ENCODE measurements around the gene NECTIN1.

NECTIN1 gene

GRCh38 chr11:119624102-119624615 is 104.8 kb downstream of the NECTIN1 start:
- Histone ChIP-seq H3K27ac (ENCODE audit: low read depth in 2 of 2, low read length in 2 of 2) (no peak overlapping the region), H3K4me1 (ENCODE audit: control insufficient read depth in 2 of 2, insufficient read depth in 2 of 2, low read length in 2 of 2) (no peaks in the 10 kb centered on the region), H3K9ac (ENCODE audit: low read depth in 1 of 2, low read length in 2 of 2) (no peak overlapping the region), H3K9me3 (ENCODE audit: control insufficient read depth in 2 of 2, low read length in 2 of 2) (no peaks in the 10 kb centered on the region), H3K36me3 (ENCODE audit: control insufficient read depth in 2 of 2, insufficient read depth in 2 of 2, low read length in 2 of 2) (no peaks in the 10 kb centered on the region), H3K4me3 (ENCODE audit: low read length in 2 of 2) (no peak overlapping the region), H3K27me3 (ENCODE audit: control insufficient read depth in 2 of 2, insufficient read depth in 2 of 2, low read length in 2 of 2) (peaks cover 2 to 4% of the 10 kb centered on the region in 2 donors)

GRCh38 chr11:119623682-119624081 is 105.3 kb downstream of the NECTIN1 start:
- Histone ChIP-seq H3K4me1 (ENCODE audit: control insufficient read depth in 2 of 2, insufficient read depth in 2 of 2, low read length in 2 of 2) (no peaks in the 10 kb centered on the region), H3K9me3 (ENCODE audit: control insufficient read depth in 2 of 2, low read length in 2 of 2) (no peaks in the 10 kb centered on the region), H3K36me3 (ENCODE audit: control insufficient read depth in 2 of 2, insufficient read depth in 2 of 2, low read length in 2 of 2) (no peaks in the 10 kb centered on the region), H3K9ac (ENCODE audit: low read depth in 1 of 2, low read length in 2 of 2) (no peak overlapping the region), H3K27ac (ENCODE audit: low read depth in 2 of 2, low read length in 2 of 2) (no peak overlapping the region), H3K27me3 (ENCODE audit: control insufficient read depth in 2 of 2, insufficient read depth in 2 of 2, low read length in 2 of 2) (peaks cover 2 to 4% of the 10 kb centered on the region in 2 donors), H3K4me3 (ENCODE audit: low read length in 2 of 2) (no peak overlapping the region)

DNA sequence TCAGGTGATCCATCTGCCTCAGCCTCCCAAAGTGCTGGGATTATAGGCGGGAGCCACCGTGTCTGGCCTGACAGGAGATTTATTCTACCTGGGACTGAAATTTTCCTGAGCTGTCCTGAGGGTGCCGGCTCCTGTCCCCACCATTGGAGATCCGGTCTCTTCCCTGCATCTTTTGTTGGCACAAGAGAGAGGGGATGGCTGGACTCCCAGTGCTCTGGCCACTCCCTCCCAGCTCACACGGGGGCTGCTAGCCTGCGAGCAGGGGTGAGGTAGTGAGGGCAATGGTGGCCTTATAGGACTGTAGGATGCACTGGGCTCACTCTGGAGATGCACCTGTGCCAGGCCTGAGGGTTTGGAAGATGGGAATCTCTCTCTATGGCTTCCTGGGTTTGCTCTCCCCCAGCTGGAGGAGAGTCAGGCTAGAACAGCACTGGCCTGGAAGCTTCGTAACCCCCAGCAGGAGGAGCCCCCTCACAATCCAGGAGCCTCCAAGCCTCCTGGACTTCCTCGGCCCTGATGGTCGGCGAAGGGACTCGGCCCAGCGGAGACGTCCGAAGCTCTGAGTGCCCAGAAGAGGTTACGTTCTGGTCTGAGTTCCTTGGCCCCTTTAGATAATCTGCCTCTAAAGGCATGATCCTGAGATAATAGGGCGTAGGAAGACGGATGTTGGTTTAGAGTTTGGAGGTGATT is 106.4 kb downstream of the NECTIN1 start:
- Histone ChIP-seq H3K27ac (ENCODE audit: low read depth in 2 of 2, low read length in 2 of 2) (no peak overlapping the region), H3K9ac (ENCODE audit: low read depth in 1 of 2, low read length in 2 of 2) (no peak overlapping the region), H3K9me3 (ENCODE audit: control insufficient read depth in 2 of 2, low read length in 2 of 2) (no peaks in the 10 kb centered on the region), H3K4me1 (ENCODE audit: control insufficient read depth in 2 of 2, insufficient read depth in 2 of 2, low read length in 2 of 2) (no peaks in the 10 kb centered on the region), H3K27me3 (ENCODE audit: control insufficient read depth in 2 of 2, insufficient read depth in 2 of 2, low read length in 2 of 2) (peaks cover 2 to 4% of the 10 kb centered on the region in 2 donors), H3K4me3 (ENCODE audit: low read length in 2 of 2) (no peak overlapping the region), H3K36me3 (ENCODE audit: control insufficient read depth in 2 of 2, insufficient read depth in 2 of 2, low read length in 2 of 2) (no peaks in the 10 kb centered on the region)

- Histone ChIP-seq H3K9me3 (ENCODE audit: control insufficient read depth in 2 of 2, low read length in 2 of 2) (no peaks in the 10 kb centered on the region), H3K4me1 (ENCODE audit: control insufficient read depth in 2 of 2, insufficient read depth in 2 of 2, low read length in 2 of 2) (peaks cover 0 to 2% of the 10 kb centered on the region in 2 donors), H3K4me3 (ENCODE audit: low read length in 2 of 2) (no peak overlapping the region), H3K9ac (ENCODE audit: low read depth in 1 of 2, low read length in 2 of 2) (no peak overlapping the region), H3K36me3 (ENCODE audit: control insufficient read depth in 2 of 2, insufficient read depth in 2 of 2, low read length in 2 of 2) (no peaks in the 10 kb centered on the region), H3K27me3 (ENCODE audit: control insufficient read depth in 2 of 2, insufficient read depth in 2 of 2, low read length in 2 of 2) (peaks cover 2 to 4% of the 10 kb centered on the region in 2 donors), H3K27ac (ENCODE audit: low read depth in 2 of 2, low read length in 2 of 2) (no peak overlapping the region)
Measured at GRCh38 chr11:119619665-119620064, 109.3 kb downstream of the NECTIN1 start.

- Histone ChIP-seq H3K27ac (ENCODE audit: low read depth in 2 of 2, low read length in 2 of 2) (no peak overlapping the region), H3K27me3 (ENCODE audit: control insufficient read depth in 2 of 2, insufficient read depth in 2 of 2, low read length in 2 of 2) (peaks cover 0 to 4% of the 10 kb centered on the region in 2 donors), H3K36me3 (ENCODE audit: control insufficient read depth in 2 of 2, insufficient read depth in 2 of 2, low read length in 2 of 2) (no peaks in the 10 kb centered on the region), H3K9me3 (ENCODE audit: control insufficient read depth in 2 of 2, low read length in 2 of 2) (no peaks in the 10 kb centered on the region), H3K9ac (ENCODE audit: low read depth in 1 of 2, low read length in 2 of 2) (no peak overlapping the region), H3K4me1 (ENCODE audit: control insufficient read depth in 2 of 2, insufficient read depth in 2 of 2, low read length in 2 of 2) (peaks cover 0 to 2% of the 10 kb centered on the region in 2 donors), H3K4me3 (ENCODE audit: low read length in 2 of 2) (no peak overlapping the region)
Measured at GRCh38 chr11:119618208-119618909, 110.6 kb downstream of the NECTIN1 start.

- no peaks in the 10 kb centered on the region for H3K9me3 ChIP-seq (ENCODE audit: control insufficient read depth in 2 of 2, low read length in 2 of 2)
- peaks cover 0 to 4% of the 10 kb centered on the region in 2 donors for H3K27me3 ChIP-seq (ENCODE audit: control insufficient read depth in 2 of 2, insufficient read depth in 2 of 2, low read length in 2 of 2)
- no peak overlapping the region for H3K27ac ChIP-seq (ENCODE audit: low read depth in 2 of 2, low read length in 2 of 2)
- H3K4me3 ChIP-seq (ENCODE audit: low read length in 2 of 2), result no peak overlapping the region
- H3K9ac ChIP-seq (ENCODE audit: low read depth in 1 of 2, low read length in 2 of 2), result no peak overlapping the region
- H3K36me3 ChIP-seq (ENCODE audit: control insufficient read depth in 2 of 2, insufficient read depth in 2 of 2, low read length in 2 of 2), result no peaks in the 10 kb centered on the region
- peaks cover 0 to 2% of the 10 kb centered on the region in 2 donors for H3K4me1 ChIP-seq (ENCODE audit: control insufficient read depth in 2 of 2, insufficient read depth in 2 of 2, low read length in 2 of 2)
Measured at GRCh38 chr11:119617340-119617713, 111.7 kb downstream of the NECTIN1 start.

DNA sequence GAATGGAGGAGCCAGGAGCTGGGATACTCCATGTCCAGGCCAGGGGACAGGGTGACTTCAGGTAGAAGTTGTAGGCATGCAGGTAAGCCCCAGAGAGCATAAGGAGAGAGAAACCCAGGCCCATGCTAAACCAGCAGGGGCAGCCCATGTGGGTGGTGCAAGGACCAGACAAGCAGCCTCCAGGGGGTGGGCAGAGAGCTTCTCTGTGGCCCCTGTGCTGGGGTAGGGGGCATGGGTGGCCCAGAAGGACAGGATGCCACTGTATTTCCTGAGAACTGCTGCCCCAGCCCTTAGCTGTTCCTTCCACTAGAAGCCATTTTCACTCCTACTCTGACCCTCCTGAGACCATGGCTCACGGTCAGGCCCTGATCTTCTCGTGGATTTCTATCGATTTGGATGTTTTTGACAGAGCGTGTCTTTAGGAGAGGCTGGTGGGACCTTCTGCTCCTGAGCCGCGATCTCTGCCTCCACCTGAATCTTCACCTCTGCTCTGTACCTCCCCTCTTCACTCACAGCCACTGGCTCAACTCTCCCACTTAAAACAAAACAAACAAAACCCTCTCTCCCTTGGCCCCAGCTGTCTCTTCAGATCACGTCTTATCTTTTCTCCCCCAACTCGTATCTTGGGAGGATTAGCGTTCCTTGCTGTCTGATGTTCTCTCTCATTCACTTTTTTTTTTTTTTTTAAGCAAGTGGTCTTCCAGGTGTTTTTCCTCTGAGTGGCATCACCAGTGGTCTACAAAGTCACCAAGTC is 112.2 kb downstream of the NECTIN1 start:
- Histone ChIP-seq H3K4me3 (ENCODE audit: low read length in 2 of 2) (no peak overlapping the region), H3K36me3 (ENCODE audit: control insufficient read depth in 2 of 2, insufficient read depth in 2 of 2, low read length in 2 of 2) (no peaks in the 10 kb centered on the region), H3K27me3 (ENCODE audit: control insufficient read depth in 2 of 2, insufficient read depth in 2 of 2, low read length in 2 of 2) (peaks cover 0 to 4% of the 10 kb centered on the region in 2 donors), H3K9me3 (ENCODE audit: control insufficient read depth in 2 of 2, low read length in 2 of 2) (no peaks in the 10 kb centered on the region), H3K27ac (ENCODE audit: low read depth in 2 of 2, low read length in 2 of 2) (no peak overlapping the region), H3K4me1 (ENCODE audit: control insufficient read depth in 2 of 2, insufficient read depth in 2 of 2, low read length in 2 of 2) (peaks cover 0 to 2% of the 10 kb centered on the region in 2 donors), H3K9ac (ENCODE audit: low read depth in 1 of 2, low read length in 2 of 2) (no peak overlapping the region)

DNA sequence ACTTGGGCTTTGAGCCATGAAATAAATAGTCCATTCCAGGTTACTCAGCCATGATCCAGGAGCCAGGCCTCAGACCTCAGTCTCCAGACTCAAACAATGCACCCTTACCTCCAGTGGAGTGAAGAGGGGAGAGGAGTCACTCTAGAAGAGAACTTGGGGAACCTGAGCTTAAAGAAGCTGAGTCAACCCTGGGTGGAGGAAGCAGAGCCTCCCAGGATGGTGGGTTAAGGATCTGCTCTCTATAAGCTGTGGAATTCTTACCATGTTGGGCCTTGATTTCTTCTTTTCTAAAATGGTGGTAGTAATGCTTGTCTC is 113.2 kb downstream of the NECTIN1 start:
- no peak overlapping the region for H3K27ac ChIP-seq (ENCODE audit: low read depth in 2 of 2, low read length in 2 of 2)

GRCh38 chr11:119615003-119615881 is 113.8 kb downstream of the NECTIN1 start:
- Histone ChIP-seq H3K36me3 (ENCODE audit: control insufficient read depth in 2 of 2, insufficient read depth in 2 of 2, low read length in 2 of 2) (no peaks in the 10 kb centered on the region), H3K9me3 (ENCODE audit: control insufficient read depth in 2 of 2, low read length in 2 of 2) (no peaks in the 10 kb centered on the region), H3K4me1 (ENCODE audit: control insufficient read depth in 2 of 2, insufficient read depth in 2 of 2, low read length in 2 of 2) (peaks cover 0 to 2% of the 10 kb centered on the region in 2 donors), H3K27ac (ENCODE audit: low read depth in 2 of 2, low read length in 2 of 2) (no peak overlapping the region), H3K4me3 (ENCODE audit: low read length in 2 of 2) (no peak overlapping the region), H3K9ac (ENCODE audit: low read depth in 1 of 2, low read length in 2 of 2) (no peak overlapping the region), H3K27me3 (ENCODE audit: control insufficient read depth in 2 of 2, insufficient read depth in 2 of 2, low read length in 2 of 2) (peaks cover 0 to 2% of the 10 kb centered on the region in 2 donors)

More for the DNA sequence above, 113.2 kb downstream of the NECTIN1 start:
- Histone ChIP-seq H3K27me3 (ENCODE audit: control insufficient read depth in 2 of 2, insufficient read depth in 2 of 2, low read length in 2 of 2) (peaks cover 0 to 2% of the 10 kb centered on the region in 2 donors), H3K9ac (ENCODE audit: low read depth in 1 of 2, low read length in 2 of 2) (no peak overlapping the region), H3K4me3 (ENCODE audit: low read length in 2 of 2) (no peak overlapping the region), H3K9me3 (ENCODE audit: control insufficient read depth in 2 of 2, low read length in 2 of 2) (no peaks in the 10 kb centered on the region), H3K36me3 (ENCODE audit: control insufficient read depth in 2 of 2, insufficient read depth in 2 of 2, low read length in 2 of 2) (no peaks in the 10 kb centered on the region), H3K4me1 (ENCODE audit: control insufficient read depth in 2 of 2, insufficient read depth in 2 of 2, low read length in 2 of 2) (peaks cover 0 to 2% of the 10 kb centered on the region in 2 donors)

All from mucosa of rectum (tissue), 2 donors.